ENCODE results near the gene CCDC87.
"Not testable (repeated sequence)": the region's sequence is repeated elsewhere in the genome, so short reads cannot be mapped to it uniquely, and the experiment has no call there.

The CCDC87 gene

DNA sequence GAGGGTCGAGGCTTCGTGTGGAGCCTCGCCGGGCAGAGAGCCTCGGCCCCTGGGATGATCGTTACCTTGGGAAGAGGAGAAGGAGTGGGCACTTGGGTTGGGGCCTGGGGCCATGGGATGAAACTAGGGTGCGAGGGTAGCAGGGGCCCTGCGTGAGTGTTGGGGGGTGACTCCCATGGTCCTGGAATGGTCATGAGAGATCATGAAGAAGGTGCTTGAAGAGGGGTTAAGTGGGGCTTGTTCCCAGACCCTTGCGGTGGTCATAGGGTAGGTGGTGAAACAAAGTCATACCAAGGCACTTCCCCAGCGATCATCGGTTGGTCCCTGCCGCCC lies 406 bp upstream of the CCDC87 start:
- peak overlapping the region; percentile 65 for H3K27ac ChIP-seq
- H3K79me2 ChIP-seq: peaks cover 8% of the 10 kb centered on the region
- H3K36me3 ChIP-seq (ENCODE audit: control insufficient read depth, insufficient read depth, low read length): no peaks in the 10 kb centered on the region
- no peaks in the 10 kb centered on the region for H3K27me3 ChIP-seq (ENCODE audit: control insufficient read depth, insufficient read depth, low read length)
- peak overlapping the region; percentile 37 for H3K9ac ChIP-seq
- peak overlapping the region; percentile 91 for H3K4me3 ChIP-seq (ENCODE audit: low read depth, low read length)
- H3K4me1 ChIP-seq: peaks cover 6% of the 10 kb centered on the region
- no peaks in the 10 kb centered on the region for H3K9me3 ChIP-seq (ENCODE audit: control insufficient read depth, low read length)
- peak overlapping the region; percentile 95 for H2AFZ ChIP-seq
- TF ChIP-seq CTCF (IDR thresholded peaks at IDR 0.05): no peak
- peak overlapping the region; percentile 93 for H3K4me2 ChIP-seq (ENCODE audit: low read length)

GRCh38 chr11:66591175-66591574 lies 1.7 kb downstream of the CCDC87 start:
- TF ChIP-seq CTCF (IDR thresholded peaks at IDR 0.05): no peak
- no peak overlapping the region for H3K9ac ChIP-seq
- H3K9me3 ChIP-seq (ENCODE audit: control insufficient read depth, low read length): no peaks in the 10 kb centered on the region
- no peak overlapping the region for H3K4me2 ChIP-seq (ENCODE audit: low read length)
- H3K4me1 ChIP-seq: peaks cover 6% of the 10 kb centered on the region
- no peak overlapping the region for H3K4me3 ChIP-seq (ENCODE audit: low read depth, low read length)
- H3K79me2 ChIP-seq: peaks cover 8% of the 10 kb centered on the region
- H2AFZ ChIP-seq: no peak overlapping the region
- no peaks in the 10 kb centered on the region for H3K27me3 ChIP-seq (ENCODE audit: control insufficient read depth, insufficient read depth, low read length)
- no peak overlapping the region for H3K27ac ChIP-seq
- no peaks in the 10 kb centered on the region for H3K36me3 ChIP-seq (ENCODE audit: control insufficient read depth, insufficient read depth, low read length)

GRCh38 chr11:66589996-66590675 lies 2.7 kb downstream of the CCDC87 start:
- Histone ChIP-seq H3K79me2 (peaks cover 8% of the 10 kb centered on the region), H3K4me2 (ENCODE audit: low read length) (no peak overlapping the region), H3K9me3 (ENCODE audit: control insufficient read depth, low read length) (no peaks in the 10 kb centered on the region), H3K4me1 (peaks cover 6% of the 10 kb centered on the region), H3K4me3 (ENCODE audit: low read depth, low read length) (no peak overlapping the region), H2AFZ (no peak overlapping the region), H3K27ac (no peak overlapping the region), H3K9ac (no peak overlapping the region), H3K27me3 (ENCODE audit: control insufficient read depth, insufficient read depth, low read length) (no peaks in the 10 kb centered on the region), H3K36me3 (ENCODE audit: control insufficient read depth, insufficient read depth, low read length) (no peaks in the 10 kb centered on the region)
- no peak for TF ChIP-seq CTCF (IDR thresholded peaks at IDR 0.05)

GRCh38 chr11:66589315-66589714 lies 3.5 kb downstream of the CCDC87 start:
- H3K4me3 ChIP-seq (ENCODE audit: low read depth, low read length); H3K4me2 ChIP-seq (ENCODE audit: low read length): not testable (repeated sequence)

GRCh38 chr11:66586136-66586535 lies 6.7 kb downstream of the CCDC87 start:
- no peak overlapping the region for H3K4me2 ChIP-seq (ENCODE audit: low read length)
- no peak overlapping the region for H3K4me3 ChIP-seq (ENCODE audit: low read depth, low read length)
- no peak overlapping the region for H3K9ac ChIP-seq
- no peak overlapping the region for H3K27ac ChIP-seq
- no peak for TF ChIP-seq CTCF (IDR thresholded peaks at IDR 0.05)
- no peaks in the 10 kb centered on the region for H3K4me1 ChIP-seq
- no peaks in the 10 kb centered on the region for H3K9me3 ChIP-seq (ENCODE audit: control insufficient read depth, low read length)
- no peak overlapping the region for H2AFZ ChIP-seq
- H3K36me3 ChIP-seq (ENCODE audit: control insufficient read depth, insufficient read depth, low read length): no peaks in the 10 kb centered on the region
- no peaks in the 10 kb centered on the region for H3K27me3 ChIP-seq (ENCODE audit: control insufficient read depth, insufficient read depth, low read length)
- H3K79me2 ChIP-seq: no peaks in the 10 kb centered on the region

More at GRCh38 chr11:66589315-66589714, 3.5 kb downstream of the CCDC87 start:
- not testable (repeated sequence) for H3K27ac ChIP-seq; H3K9me3 ChIP-seq (ENCODE audit: control insufficient read depth, low read length); H3K4me1 ChIP-seq; H3K36me3 ChIP-seq (ENCODE audit: control insufficient read depth, insufficient read depth, low read length); H3K9ac ChIP-seq; H3K79me2 ChIP-seq; H2AFZ ChIP-seq; H3K27me3 ChIP-seq (ENCODE audit: control insufficient read depth, insufficient read depth, low read length)

GRCh38 chr11:66585447-66585846 lies 7.4 kb downstream of the CCDC87 start:
- H3K4me2 ChIP-seq (ENCODE audit: low read length); H3K27me3 ChIP-seq (ENCODE audit: control insufficient read depth, insufficient read depth, low read length); H3K4me1 ChIP-seq; H3K4me3 ChIP-seq (ENCODE audit: low read depth, low read length); H3K9me3 ChIP-seq (ENCODE audit: control insufficient read depth, low read length); H3K79me2 ChIP-seq; H3K27ac ChIP-seq; H3K9ac ChIP-seq; H2AFZ ChIP-seq; H3K36me3 ChIP-seq (ENCODE audit: control insufficient read depth, insufficient read depth, low read length): not testable (repeated sequence)

- not testable (repeated sequence) for H3K4me3 ChIP-seq (ENCODE audit: low read depth, low read length); H3K9ac ChIP-seq; H3K4me1 ChIP-seq; H3K79me2 ChIP-seq; H2AFZ ChIP-seq; H3K9me3 ChIP-seq (ENCODE audit: control insufficient read depth, low read length); H3K36me3 ChIP-seq (ENCODE audit: control insufficient read depth, insufficient read depth, low read length); H3K27me3 ChIP-seq (ENCODE audit: control insufficient read depth, insufficient read depth, low read length); H3K4me2 ChIP-seq (ENCODE audit: low read length); H3K27ac ChIP-seq
Observed at GRCh38 chr11:66582565-66583147, 10.2 kb downstream of the CCDC87 start.
